Lung (tissue), 14 donors: ENCODE results near the gene TAF11L13. TPM values are rescaled to one million over a fixed set of nuclear protein-coding genes. Genes with fewer than 3 reads are reported as not detected.
"Not testable (repeated sequence)": the region's sequence is repeated elsewhere in the genome, so short reads cannot be mapped to it uniquely, and the experiment has no call there.

ENCODE experiments used
- ATAC-seq: fragments of 200-7000 bp; cut with Tn5 transposase; one replicate; pipeline ENCODE4 v1.9.1; 2020; ENCODE audit warnings: moderate number of reproducible peaks; ENCODE audit not compliant: insufficient read depth, low FRiP score
- DNase-seq, 3 donors: peaks; one replicate each; pipeline ENCODE4 v3.0.0-alpha.2; 2013 to 2017
- H3K27ac ChIP-seq, 2 donors: one replicate each; pipeline ENCODE4 v1.5.1; 2013; ENCODE audit warnings: mild to moderate bottlenecking in 2 of 2, moderate library complexity in 2 of 2, control low read depth in 1 of 2, inconsistent platforms in 1 of 2, low read depth in 1 of 2, low read length in 1 of 2
- H3K27me3 ChIP-seq, 3 donors: one replicate each; pipeline ENCODE4 v1.5.1; 2013; ENCODE audit warnings: low read length in 2 of 3; ENCODE audit not compliant: control insufficient read depth in 3 of 3, insufficient read depth in 3 of 3
- H3K36me3 ChIP-seq, 4 donors: one replicate each; pipeline ENCODE4 v1.5.1; 2013; ENCODE audit warnings: low read length in 4 of 4, mild to moderate bottlenecking in 1 of 4, moderate library complexity in 1 of 4; ENCODE audit not compliant: control insufficient read depth in 4 of 4, insufficient read depth in 4 of 4
- H3K4me1 ChIP-seq, 5 donors: one replicate each; pipeline ENCODE4 v1.5.1; 2013; ENCODE audit warnings: low read length in 5 of 5, mild to moderate bottlenecking in 2 of 5, moderate library complexity in 1 of 5; ENCODE audit not compliant: control insufficient read depth in 5 of 5, insufficient read depth in 5 of 5
- H3K4me3 ChIP-seq: one replicate; pipeline ENCODE4 v1.5.1; 2013; ENCODE audit warnings: mild to moderate bottlenecking, control low read depth, moderate library complexity
- H3K9ac ChIP-seq, 2 donors: one replicate each; pipeline ENCODE4 v1.5.1; 2013; ENCODE audit warnings: low read length in 2 of 2, control low read depth in 1 of 2; ENCODE audit not compliant: insufficient read depth in 1 of 2
- H3K9me3 ChIP-seq, 4 donors: one replicate each; pipeline ENCODE4 v1.5.1; 2013; ENCODE audit warnings: low read length in 3 of 4, mild to moderate bottlenecking in 1 of 4, moderate library complexity in 1 of 4; ENCODE audit not compliant: control insufficient read depth in 4 of 4, insufficient read depth in 3 of 4
- WGBS, 2 donors: extraction: QIAGEN DNeasy Blood & Tissue Kit; methylation state at CpG; one replicate each; pipeline ENCODE4 v1.1.7; 2013; 5-methylcytosine and 5-hydroxymethylcytosine counted together
- long read RNA-seq, 5 donors: transcript quantifications; one replicate each; lab custom pipeline, GENCODE V29; 2026
- polyA plus RNA-seq, 2 donors: library from polyadenylated mRNA; stranded (reverse); fragments of 200-250 nt; gene quantifications; one replicate each; pipeline ENCODE4 v1.2.1, GENCODE V29; 2013
- total RNA-seq, 2 donors: library from RNA; depleted of rRNA in 1 of 2; stranded (reverse); fragments of >200 nt in 1 of 2; gene quantifications; one replicate each; pipeline ENCODE4 v1.2.1, GENCODE V29; 2014 to 2021
- donor health status: Bipolar disorder and iron deficiency.
- donor health status: healthy.
- donor health status: DM: yes; HTN: yes; CAD: no.

TAF11L13 gene
- total RNA-seq (not detected), polyA plus RNA-seq (not detected)
- long read RNA-seq, donor 1, result 0 reads
- long read RNA-seq, donor 2, result 0 reads
- long read RNA-seq, donor 3, result 0 reads
- long read RNA-seq, donor 4, result 0 reads
- long read RNA-seq, donor 5, result 0 reads

GRCh38 chr5:17631788-17632187 lies at the start of gene TAF11L13:
Gene TAF11L13, plus strand, starts transcription at chr5:17632088.
- H3K9me3 ChIP-seq, H3K4me3 ChIP-seq, H3K4me1 ChIP-seq, H3K27ac ChIP-seq, H3K27me3 ChIP-seq, H3K9ac ChIP-seq, ATAC-seq, H3K36me3 ChIP-seq, DNase-seq: not testable (repeated sequence)
- whole genome bisulfite sequencing, 2 donors, result 78 to 82% methylated on average over 8 to 9 of the region's 12 CpGs

DNA sequence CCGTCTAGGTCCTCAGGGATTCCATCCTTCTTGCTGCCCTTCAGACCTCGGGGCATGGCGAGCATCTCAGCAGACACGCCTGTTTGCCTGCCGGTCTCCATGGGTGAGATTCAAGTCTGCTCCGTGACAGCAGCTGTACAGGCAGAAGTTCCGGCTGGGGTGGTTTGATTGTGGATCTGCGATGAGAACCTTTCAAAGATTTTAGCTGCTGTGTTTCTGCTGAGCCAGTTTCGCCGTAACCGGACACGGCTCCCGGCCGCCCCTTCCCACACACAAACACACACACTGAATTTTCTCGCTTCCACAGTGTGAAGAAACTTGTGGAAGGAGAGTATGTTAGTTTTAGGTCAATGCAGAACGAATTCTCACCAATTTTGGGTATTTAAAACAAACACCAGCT lies 46.2 kb upstream of the TAF11L13 start, which contains the start of gene TAF11L7:
Gene TAF11L7, minus strand, starts transcription at position 101 of the 400 bp plus-strand sequence.
- H3K4me3 ChIP-seq, ATAC-seq, H3K36me3 ChIP-seq, H3K9me3 ChIP-seq, H3K9ac ChIP-seq, DNase-seq, H3K27ac ChIP-seq, H3K4me1 ChIP-seq, H3K27me3 ChIP-seq: not testable (repeated sequence)
- WGBS, 2 donors, result no CpG with 5 or more reads among the region's 16 CpGs

DNA sequence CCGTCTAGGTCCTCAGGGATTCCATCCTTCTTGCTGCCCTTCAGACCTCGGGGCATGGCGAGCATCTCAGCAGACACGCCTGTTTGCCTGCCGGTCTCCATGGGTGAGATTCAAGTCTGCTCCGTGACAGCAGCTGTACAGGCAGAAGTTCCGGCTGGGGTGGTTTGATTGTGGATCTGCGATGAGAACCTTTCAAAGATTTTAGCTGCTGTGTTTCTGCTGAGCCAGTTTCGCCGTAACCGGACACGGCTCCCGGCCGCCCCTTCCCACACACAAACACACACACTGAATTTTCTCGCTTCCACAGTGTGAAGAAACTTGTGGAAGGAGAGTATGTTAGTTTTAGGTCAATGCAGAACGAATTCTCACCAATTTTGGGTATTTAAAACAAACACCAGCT lies 41.0 kb upstream of the TAF11L13 start, which contains the start of gene TAF11L8:
Gene TAF11L8, minus strand, starts transcription at position 101 of the 400 bp plus-strand sequence.
- not testable (repeated sequence) for H3K27me3 ChIP-seq, H3K4me3 ChIP-seq, ATAC-seq, H3K9ac ChIP-seq, H3K36me3 ChIP-seq, H3K9me3 ChIP-seq, H3K4me1 ChIP-seq, DNase-seq, H3K27ac ChIP-seq
- WGBS, 2 donors, result no CpG with 5 or more reads among the region's 16 CpGs

GRCh38 chr5:17594255-17594654 lies 37.6 kb upstream of the TAF11L13 start, which contains the start of gene TAF11L9:
Gene TAF11L9, minus strand, starts transcription at chr5:17594394.
- not testable (repeated sequence) for H3K36me3 ChIP-seq, H3K9ac ChIP-seq, H3K9me3 ChIP-seq, H3K4me3 ChIP-seq, DNase-seq, ATAC-seq, H3K27me3 ChIP-seq, H3K27ac ChIP-seq, H3K4me1 ChIP-seq
- WGBS, 2 donors, result 92 to 100% methylated on average over 3 to 10 of the region's 15 CpGs

GRCh38 chr5:17597728-17598127 lies 34.2 kb upstream of the TAF11L13 start, which contains the start of gene TAF11L10:
Gene TAF11L10, minus strand, starts transcription at chr5:17597828.
- H3K27ac ChIP-seq, H3K4me1 ChIP-seq, H3K9me3 ChIP-seq, H3K27me3 ChIP-seq, H3K9ac ChIP-seq, H3K36me3 ChIP-seq, H3K4me3 ChIP-seq, DNase-seq, ATAC-seq: not testable (repeated sequence)
- no CpG with 5 or more reads among the region's 15 CpGs for WGBS, 2 donors

GRCh38 chr5:17603880-17604279 lies 28.0 kb upstream of the TAF11L13 start, which contains the start of gene TAF11L11:
Gene TAF11L11, plus strand, starts transcription at chr5:17604183.
- not testable (repeated sequence) for H3K27ac ChIP-seq, H3K36me3 ChIP-seq, H3K9ac ChIP-seq, H3K4me1 ChIP-seq, H3K27me3 ChIP-seq, H3K9me3 ChIP-seq, ATAC-seq, H3K4me3 ChIP-seq, DNase-seq
- 70 to 73% methylated on average over 6 of the region's 6 CpGs for WGBS, 2 donors
